NCI-H69 (cell line): ENCODE data around the gene AFF2.
"Not testable (repeated sequence)": the region's sequence is repeated elsewhere in the genome, so short reads cannot be mapped to it uniquely, and the experiment has no call there.

Source experiments
- DNase-seq: peaks from one replicate; lab custom pipeline; 2025; lab: John Stamatoyannopoulos, UW

Gene AFF2

DNA sequence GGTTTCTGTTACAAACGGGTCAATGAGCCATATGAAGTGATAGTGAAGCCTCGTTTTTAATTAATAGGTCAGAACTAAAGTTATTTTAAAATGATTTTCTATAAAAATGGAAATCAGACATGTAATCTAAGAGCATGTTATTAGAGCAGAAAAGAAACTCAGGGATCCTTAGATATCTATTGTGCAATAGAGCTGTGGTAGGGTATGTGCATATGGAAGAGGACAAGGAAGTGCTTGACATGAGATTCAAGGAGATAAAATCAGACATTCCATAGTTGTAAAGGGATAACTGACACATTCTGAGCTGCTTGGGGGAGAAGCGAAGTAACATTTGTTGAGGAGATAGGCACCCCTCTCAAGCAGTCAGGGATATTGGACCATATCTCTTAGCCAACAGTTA lies 143.0 kb downstream of the AFF2 start:
- no peak for DNase-seq

DNA sequence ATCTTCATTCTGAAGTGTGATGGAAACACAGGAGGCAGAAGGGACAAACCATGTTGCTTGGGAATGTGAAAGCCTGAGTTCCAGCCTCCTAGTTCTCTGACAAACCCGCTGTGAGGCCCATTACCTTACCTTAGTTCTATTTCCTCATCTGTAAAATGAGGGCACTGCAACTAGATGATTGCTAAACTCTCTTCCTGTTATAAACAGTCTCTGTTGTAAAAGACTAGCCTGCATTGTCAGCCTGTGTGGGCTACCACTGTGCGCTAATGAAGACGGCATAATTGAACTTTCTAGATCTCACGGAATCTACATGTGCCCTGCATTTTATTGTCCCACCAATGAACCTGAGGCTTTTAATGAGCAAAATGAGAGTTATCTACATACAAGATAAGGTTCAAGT lies 147.2 kb downstream of the AFF2 start:
- no peak for DNase-seq

GRCh38 chrX:148649145-148649795 lies 148.9 kb downstream of the AFF2 start:
- peak; percentile 6 for DNase-seq

GRCh38 chrX:148658115-148658730 lies 157.8 kb downstream of the AFF2 start:
- no peak for DNase-seq

GRCh38 chrX:148659481-148659880 lies 159.1 kb downstream of the AFF2 start:
- DNase-seq: no peak

DNA sequence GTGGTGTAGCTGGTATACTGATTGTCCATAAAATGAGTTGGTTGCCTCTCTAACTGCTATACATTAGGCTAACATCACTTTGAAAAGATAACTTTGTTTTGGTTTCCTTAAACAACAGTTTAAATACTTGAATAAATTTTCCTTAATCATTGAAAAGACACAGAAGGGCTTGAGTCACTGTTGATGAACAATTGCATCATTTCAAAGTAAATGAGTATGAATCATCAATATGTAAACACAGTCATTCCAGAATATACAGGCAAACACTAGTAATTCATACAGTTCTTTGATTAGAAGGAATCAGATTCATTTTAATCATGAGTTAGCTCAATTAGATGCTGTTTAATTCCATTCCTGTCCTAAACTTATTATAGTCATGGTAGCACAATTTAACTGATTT lies 160.6 kb downstream of the AFF2 start:
- DNase-seq: no peak

- no peak for DNase-seq
These were observed 161.6 kb downstream of the AFF2 start for GRCh38 chrX:148662014-148662413.

GRCh38 chrX:148664171-148664570 lies 163.8 kb downstream of the AFF2 start:
- DNase-seq: no peak

GRCh38 chrX:148664995-148665394 lies 164.6 kb downstream of the AFF2 start:
- no peak for DNase-seq

DNA sequence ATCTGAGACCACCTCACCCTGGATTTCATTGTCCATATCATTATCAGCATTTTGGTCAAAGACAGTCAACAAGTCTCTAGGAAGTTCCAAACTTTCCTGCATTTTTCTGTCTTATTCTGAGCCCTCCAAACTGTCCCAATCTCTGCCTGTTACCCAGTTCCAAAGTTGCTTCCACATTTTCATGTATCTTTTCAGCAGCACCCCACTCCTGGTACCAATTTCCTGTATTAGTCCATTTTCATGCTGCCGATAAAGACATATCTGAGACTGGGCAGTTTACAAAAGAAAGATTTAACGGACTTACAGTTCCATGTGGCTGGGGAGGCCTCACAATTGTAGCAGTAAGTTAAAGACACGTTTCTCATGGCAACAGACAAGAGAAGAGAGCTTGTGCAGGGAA lies 168.8 kb downstream of the AFF2 start:
- not testable (repeated sequence) for DNase-seq

- no peak for DNase-seq
These were observed 169.9 kb downstream of the AFF2 start for GRCh38 chrX:148670277-148670676.

DNA sequence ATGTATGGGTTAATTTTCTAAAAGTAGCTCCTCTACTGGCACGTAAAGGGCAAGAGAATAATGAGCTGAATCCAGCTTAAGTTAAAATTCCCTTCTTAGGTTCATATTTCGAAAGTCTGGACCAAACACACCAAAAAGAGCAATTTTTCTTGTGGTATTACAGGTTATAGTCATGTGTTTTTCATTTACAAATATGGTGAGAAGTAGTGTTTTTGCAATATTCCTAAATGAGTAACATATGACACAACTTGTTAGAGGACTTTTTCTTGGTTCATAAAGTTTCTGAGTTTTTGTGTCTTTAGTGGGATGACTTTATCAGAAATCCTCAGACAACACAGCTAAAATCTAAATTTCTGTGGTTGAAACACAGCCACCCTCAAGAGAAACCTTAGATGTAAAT lies 172.1 kb downstream of the AFF2 start:
- no peak for DNase-seq

DNA sequence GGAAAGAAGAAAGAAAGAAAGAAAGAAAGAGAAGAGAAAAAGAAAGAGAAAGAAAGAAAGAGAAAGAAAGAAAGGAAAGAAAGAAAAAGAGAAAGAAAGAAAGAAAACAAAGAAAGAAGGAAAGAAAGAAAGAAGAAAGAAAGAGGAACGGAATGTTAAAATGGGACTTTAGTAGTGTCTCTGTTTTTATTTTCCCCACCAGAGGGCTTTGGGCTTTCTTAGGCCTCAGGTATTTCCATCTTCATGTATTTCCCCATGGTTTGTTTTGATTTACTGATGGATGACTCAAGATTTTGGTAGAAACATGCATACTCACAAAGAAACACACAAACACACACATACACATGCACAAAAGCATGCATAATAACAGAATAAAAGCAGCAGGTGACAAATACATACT lies 181.2 kb downstream of the AFF2 start:
- DNase-seq: no peak

GRCh38 chrX:148682206-148682605 lies 181.8 kb downstream of the AFF2 start:
- no peak for DNase-seq

DNA sequence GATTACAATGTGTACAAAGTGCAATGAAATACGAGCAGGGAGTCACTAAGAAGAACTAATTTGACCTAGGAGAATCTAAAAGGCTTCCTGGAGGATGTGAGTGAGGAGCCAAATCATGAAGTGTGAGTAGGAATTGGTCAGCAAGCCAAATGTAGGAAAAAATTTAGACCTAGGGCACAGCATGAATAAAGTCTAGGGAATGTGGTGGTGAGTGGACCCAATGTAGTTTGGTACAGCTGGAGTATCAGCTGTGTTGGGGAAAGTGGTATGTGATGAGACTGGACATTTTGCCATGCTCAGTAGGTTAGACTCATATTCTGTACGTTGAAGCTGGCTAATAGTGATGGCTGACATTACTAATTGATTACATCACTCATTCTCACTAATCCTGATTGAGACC lies 191.0 kb downstream of the AFF2 start:
- DNase-seq: no peak

DNA sequence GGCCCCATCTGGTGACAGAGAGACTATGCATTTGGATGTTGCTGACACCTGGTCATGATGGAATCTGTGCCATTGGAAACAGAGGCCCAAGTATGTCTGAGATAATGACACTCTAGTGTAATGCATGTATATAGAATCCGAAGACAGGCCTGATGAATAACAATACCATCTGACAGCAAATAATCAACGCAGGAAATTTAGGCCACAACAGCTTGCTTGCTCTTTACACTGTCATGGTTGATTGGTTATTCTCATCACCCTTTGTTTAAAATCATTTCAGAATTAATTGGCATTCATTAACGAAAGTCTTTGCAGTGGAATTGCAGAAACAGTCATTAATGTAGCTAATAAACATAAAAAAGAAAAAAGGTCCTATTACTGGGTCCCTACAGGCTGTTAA lies 194.8 kb downstream of the AFF2 start:
- no peak for DNase-seq

DNA sequence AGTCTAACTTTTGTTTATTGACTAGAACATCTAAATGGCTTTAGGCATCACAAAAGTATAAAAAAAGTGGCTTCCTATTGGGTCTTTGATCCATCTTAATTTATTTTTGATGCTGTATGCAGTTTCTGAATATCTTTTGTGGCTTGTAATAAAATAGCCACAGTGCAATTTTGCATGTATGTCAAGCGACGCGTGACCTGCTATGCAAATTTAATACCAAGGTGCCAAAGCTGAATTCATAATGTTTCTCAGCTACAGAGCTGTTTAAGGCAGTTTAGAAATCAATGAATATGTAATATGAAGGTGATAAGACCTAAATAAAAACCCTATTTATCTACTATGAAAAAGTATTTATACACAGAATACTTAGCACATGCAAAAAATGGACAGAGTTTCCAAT lies 197.8 kb downstream of the AFF2 start:
- no peak for DNase-seq

- no peak for DNase-seq
These were observed 199.6 kb downstream of the AFF2 start for GRCh38 chrX:148700021-148700420.

- DNase-seq: no peak
These were observed 213.6 kb downstream of the AFF2 start for GRCh38 chrX:148713981-148714380.

DNA sequence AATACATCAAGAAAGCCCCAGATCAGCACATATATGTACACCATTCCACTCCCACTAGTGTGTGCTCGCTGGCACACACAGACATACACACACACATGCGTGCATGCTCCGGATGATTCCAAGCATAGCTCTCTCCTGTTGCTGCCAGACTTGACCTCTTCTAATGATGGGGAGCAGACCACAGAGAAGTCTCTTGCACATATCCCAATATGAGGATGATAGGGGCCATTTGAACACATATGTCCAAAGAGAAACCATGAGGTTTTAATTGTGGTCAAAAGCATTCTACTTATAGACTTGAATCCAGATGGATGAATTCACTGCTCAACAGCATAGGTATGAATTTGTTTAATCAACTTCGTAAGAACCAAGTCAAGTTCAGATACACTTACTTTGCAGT lies 214.9 kb downstream of the AFF2 start:
- no peak for DNase-seq

DNA sequence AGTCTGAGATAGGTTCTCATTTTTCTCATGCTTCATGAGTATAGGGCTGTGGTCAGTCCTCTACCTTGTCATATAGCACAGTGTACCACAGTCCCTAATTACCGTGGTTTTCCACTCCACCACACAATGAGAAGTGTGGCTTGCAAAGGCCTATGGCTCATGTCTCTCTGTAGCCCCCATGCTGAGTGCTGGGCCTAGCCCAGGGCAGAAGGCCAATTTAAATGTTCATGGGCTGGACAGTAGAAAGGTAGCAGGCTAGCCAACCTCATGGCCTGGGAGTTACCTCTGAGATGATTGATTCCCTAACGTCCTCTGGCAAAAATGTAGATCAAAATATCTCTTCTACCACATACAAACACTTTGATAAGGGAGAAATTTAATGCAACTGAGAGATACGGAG lies 222.5 kb downstream of the AFF2 start:
- no peak for DNase-seq

- peak; percentile 65 for DNase-seq
These were observed 223.1 kb downstream of the AFF2 start for GRCh38 chrX:148723551-148723950.

DNA sequence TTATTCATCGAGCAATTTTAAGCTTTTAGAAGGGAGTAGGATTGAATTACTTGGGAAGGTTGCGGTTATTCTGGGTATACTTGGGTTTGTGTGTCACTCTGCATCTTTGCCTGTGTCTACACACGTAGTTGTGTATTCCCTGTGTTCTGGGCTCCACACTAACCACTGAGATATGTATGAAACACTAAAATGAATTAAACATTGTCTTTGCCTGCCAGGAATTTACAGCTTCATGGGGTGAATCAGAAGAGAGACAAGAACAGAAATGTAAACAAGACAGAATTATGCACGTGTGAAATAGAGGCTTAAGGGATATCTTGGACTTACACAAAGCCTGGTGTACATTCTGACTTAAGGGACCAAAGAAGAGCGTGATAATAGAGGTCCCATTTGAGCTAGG lies 228.5 kb downstream of the AFF2 start:
- no peak for DNase-seq

- DNase-seq: peak; percentile 37
These were observed 232.3 kb downstream of the AFF2 start for GRCh38 chrX:148732743-148733142.
